Urinary bladder (tissue), 2 donors: ENCODE measurements around the gene ARL14EPL. TPM values are rescaled to one million over a fixed set of nuclear protein-coding genes. Genes with fewer than 3 reads are reported as not detected.

Experiments used
- polyA plus RNA-seq: library from polyadenylated mRNA; stranded (reverse); fragments of 200-250 nt; gene quantifications from one replicate; pipeline ENCODE4 v1.2.3, GENCODE V29; 2013
- total RNA-seq: library from RNA; depleted of rRNA; stranded (reverse); fragments of >200 nt; gene quantifications from one replicate; pipeline ENCODE4 v1.2.3, GENCODE V29; 2014
- donor health status: healthy.

Gene ARL14EPL
- total and polyA plus RNA-seq, 2 donors = not detected

Other genes starting within 250 kb of the ARL14EPL start
- 21.1 TPM for gene CDO1, start 215.8 kb upstream of the ARL14EPL start, total RNA-seq
- gene CDO1, start 215.8 kb upstream of the ARL14EPL start, polyA plus RNA-seq = 18.2 TPM
- gene ATG12, start 190.9 kb upstream of the ARL14EPL start, total RNA-seq = 75.9 TPM
- 31.8 TPM for gene ATG12, start 190.9 kb upstream of the ARL14EPL start, polyA plus RNA-seq
- 159 TPM for gene AP3S1, start 190.5 kb upstream of the ARL14EPL start, total RNA-seq
- gene AP3S1, start 190.5 kb upstream of the ARL14EPL start, polyA plus RNA-seq = 78.6 TPM
- gene LVRN, start 70.0 kb upstream of the ARL14EPL start, total RNA-seq = 2.8 TPM
- gene LVRN, start 70.0 kb upstream of the ARL14EPL start, polyA plus RNA-seq = 0.27 TPM
- 74.7 TPM for gene COMMD10, start 52.6 kb downstream of the ARL14EPL start, total RNA-seq
- 22.5 TPM for gene COMMD10, start 52.6 kb downstream of the ARL14EPL start, polyA plus RNA-seq